Panc1 (cell line): ENCODE results near the gene USF1. TPM values are rescaled to one million over a fixed set of nuclear protein-coding genes. Genes with fewer than 3 reads are reported as not detected.

Source experiments
- ATAC-seq: fragments of 200-7000 bp; cut with Tn5 transposase; 2 replicates; pipeline ENCODE4 v1.9.1; 2020; ENCODE audit warnings: mild to moderate bottlenecking, moderate library complexity
- BruUV-seq: library from RNA; stranded (reverse); fragments of 400-500 nt; replicated peaks from 2 replicates; lab custom pipeline; 2021; lab: Mats Ljungman, UMichigan
- CTCF ChIA-PET: fragments of 300-600 bp; sonication (Branson Sonifier 250); formaldehyde crosslinking; loops from one replicate; lab custom pipeline; 2022; ENCODE audit warnings: antibody characterized with exemption; lab: Charles Lee
- POLR2A ChIA-PET: fragments of 300-600 bp; sonication (Branson Sonifier 250); formaldehyde crosslinking; loops from one replicate; lab custom pipeline; 2022; ENCODE audit warnings: antibody characterized with exemption; lab: Charles Lee
- DNase-seq: peaks from one replicate; pipeline ENCODE4 v3.0.0-alpha.2; 2010; ENCODE audit warnings: low read depth, low spot score
- H3K27ac ChIP-seq: 2 replicates; pipeline ENCODE4 v1.5.1; 2011; ENCODE audit warnings: mild to moderate bottlenecking, low read length, inconsistent platforms
- H3K27me3 ChIP-seq: fragments of 200-500 bp; sonication (Bioruptor generic); 2 replicates; pipeline ENCODE4 v1.6.0; 2014; ENCODE audit warnings: low read length, inconsistent platforms; ENCODE audit not compliant: control insufficient read depth, insufficient read depth
- H3K36me3 ChIP-seq: fragments of 200-500 bp; sonication (Bioruptor generic); 2 replicates; pipeline ENCODE4 v1.5.1; 2014; ENCODE audit warnings: inconsistent platforms, mild to moderate bottlenecking, low read length, moderate library complexity; ENCODE audit not compliant: control insufficient read depth, insufficient read depth
- H3K4me1 ChIP-seq: 2 replicates; pipeline ENCODE4 v1.5.1; 2011; ENCODE audit warnings: inconsistent platforms, mild to moderate bottlenecking, low read length, moderate library complexity; ENCODE audit not compliant: control insufficient read depth, insufficient read depth
- H3K4me3 ChIP-seq, 2 experiments: 2 replicates each; pipeline ENCODE4 v1.5.1; 2011 to 2012; ENCODE audit warnings: low read depth in 2 of 2, low read length in 2 of 2, mild to moderate bottlenecking in 2 of 2, inconsistent platforms in 1 of 2, moderate library complexity in 1 of 2
- H3K9me3 ChIP-seq: fragments of 200-500 bp; sonication (Bioruptor generic); 2 replicates; pipeline ENCODE4 v1.5.1; 2014; ENCODE audit warnings: low read depth, mild to moderate bottlenecking, inconsistent platforms, low read length, moderate library complexity; ENCODE audit not compliant: control insufficient read depth, insufficient read depth
- POLR2AphosphoS5 ChIP-seq: IDR thresholded peaks from 2 replicates; pipeline ENCODE4 v1.6.1; 2012; ENCODE audit warnings: mild to moderate bottlenecking, low read depth, low read length, moderate library complexity
- SIN3A ChIP-seq: IDR thresholded peaks from 2 replicates; pipeline ENCODE4 v1.6.1; 2012; ENCODE audit warnings: low read depth, mild to moderate bottlenecking, low read length, moderate library complexity, borderline replicate concordance; ENCODE audit not compliant: insufficient read depth
- TCF7L2 ChIP-seq: IDR thresholded peaks from 2 replicates; pipeline ENCODE4 v1.6.1; 2011; ENCODE audit warnings: mild to moderate bottlenecking, low read depth, low read length, inconsistent platforms
- in situ Hi-C: cut with HindIII; loops from 2 replicates; pipeline ENCODE4 v1.10.0; 2016; ENCODE audit warnings: low sequenced_read_pairs, low pct_unique_long_range_greater_than_20kb
- intact Hi-C: fragments of 100-400 bp; cut with micrococcal nuclease; formaldehyde crosslinking; loops from one replicate; pipeline ENCODE4 v1.10.0; 2022; ENCODE audit not compliant: unreplicated experiment
- total RNA-seq: library from RNA; stranded (reverse); gene quantifications from one replicate; pipeline ENCODE4 v1.2.1, GENCODE V29; 2021; ENCODE audit not compliant: unreplicated experiment
- TF ChIP-seq, protein P1 (sequence below): fragments of 450-650 bp; IDR thresholded peaks from 2 replicates; pipeline ENCODE4 v1.5.1; 2017; ENCODE audit warnings: mild to moderate bottlenecking
- TF ChIP-seq, protein P2 (sequence below), 2 experiments: IDR thresholded peaks; 2 replicates each; pipeline ENCODE4 v1.6.1; 2011 to 2012; ENCODE audit warnings: low read depth in 2 of 2, control low read depth in 1 of 2, low read length in 1 of 2, mild to moderate bottlenecking in 1 of 2, moderate library complexity in 1 of 2; ENCODE audit not compliant: insufficient read depth in 1 of 2

The USF1 gene
- total RNA-seq, 1 experiment from 2014 or later = 57.7 TPM

DNA sequence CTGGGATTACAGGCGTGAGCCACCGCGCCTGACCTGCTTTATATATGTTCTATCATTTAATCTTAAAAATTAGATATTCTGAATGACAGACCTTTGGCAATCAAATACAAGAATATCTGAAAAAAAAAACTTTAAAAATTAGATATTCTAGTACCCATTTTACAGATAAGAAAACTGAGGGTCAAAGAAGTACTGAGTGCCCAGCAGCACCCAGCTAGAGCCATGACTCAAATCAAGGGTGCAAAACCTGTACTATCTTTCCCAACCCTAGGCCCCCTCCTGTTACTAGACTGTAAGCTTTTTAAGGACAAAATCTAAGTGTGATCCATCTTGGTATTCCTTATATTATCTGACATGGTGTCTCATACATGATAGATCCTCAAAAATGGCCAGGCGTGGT is 15.6 kb upstream of the USF1 start:
- CTCF ChIA-PET = no interaction called here
- Histone ChIP-seq H3K27ac (no peak overlapping the region), H3K4me1 (no peaks in the 10 kb centered on the region), H3K36me3 (no peaks in the 10 kb centered on the region), H3K27me3 (no peaks in the 10 kb centered on the region), H3K9me3 (no peaks in the 10 kb centered on the region), H3K4me3 (no peak overlapping the region)
- POLR2A ChIA-PET = no interaction called here
- in situ Hi-C loops (no loop called here), intact Hi-C loops (no loop called here)
- DNase-seq (no peak), ATAC-seq (no peak)
- no TSS peak for BruUV-seq
- TF ChIP-seq POLR2AphosphoS5 = no peak
- TF ChIP-seq, protein P1, sequence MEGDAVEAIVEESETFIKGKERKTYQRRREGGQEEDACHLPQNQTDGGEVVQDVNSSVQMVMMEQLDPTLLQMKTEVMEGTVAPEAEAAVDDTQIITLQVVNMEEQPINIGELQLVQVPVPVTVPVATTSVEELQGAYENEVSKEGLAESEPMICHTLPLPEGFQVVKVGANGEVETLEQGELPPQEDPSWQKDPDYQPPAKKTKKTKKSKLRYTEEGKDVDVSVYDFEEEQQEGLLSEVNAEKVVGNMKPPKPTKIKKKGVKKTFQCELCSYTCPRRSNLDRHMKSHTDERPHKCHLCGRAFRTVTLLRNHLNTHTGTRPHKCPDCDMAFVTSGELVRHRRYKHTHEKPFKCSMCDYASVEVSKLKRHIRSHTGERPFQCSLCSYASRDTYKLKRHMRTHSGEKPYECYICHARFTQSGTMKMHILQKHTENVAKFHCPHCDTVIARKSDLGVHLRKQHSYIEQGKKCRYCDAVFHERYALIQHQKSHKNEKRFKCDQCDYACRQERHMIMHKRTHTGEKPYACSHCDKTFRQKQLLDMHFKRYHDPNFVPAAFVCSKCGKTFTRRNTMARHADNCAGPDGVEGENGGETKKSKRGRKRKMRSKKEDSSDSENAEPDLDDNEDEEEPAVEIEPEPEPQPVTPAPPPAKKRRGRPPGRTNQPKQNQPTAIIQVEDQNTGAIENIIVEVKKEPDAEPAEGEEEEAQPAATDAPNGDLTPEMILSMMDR = no peak
- TF ChIP-seq, protein P2, sequence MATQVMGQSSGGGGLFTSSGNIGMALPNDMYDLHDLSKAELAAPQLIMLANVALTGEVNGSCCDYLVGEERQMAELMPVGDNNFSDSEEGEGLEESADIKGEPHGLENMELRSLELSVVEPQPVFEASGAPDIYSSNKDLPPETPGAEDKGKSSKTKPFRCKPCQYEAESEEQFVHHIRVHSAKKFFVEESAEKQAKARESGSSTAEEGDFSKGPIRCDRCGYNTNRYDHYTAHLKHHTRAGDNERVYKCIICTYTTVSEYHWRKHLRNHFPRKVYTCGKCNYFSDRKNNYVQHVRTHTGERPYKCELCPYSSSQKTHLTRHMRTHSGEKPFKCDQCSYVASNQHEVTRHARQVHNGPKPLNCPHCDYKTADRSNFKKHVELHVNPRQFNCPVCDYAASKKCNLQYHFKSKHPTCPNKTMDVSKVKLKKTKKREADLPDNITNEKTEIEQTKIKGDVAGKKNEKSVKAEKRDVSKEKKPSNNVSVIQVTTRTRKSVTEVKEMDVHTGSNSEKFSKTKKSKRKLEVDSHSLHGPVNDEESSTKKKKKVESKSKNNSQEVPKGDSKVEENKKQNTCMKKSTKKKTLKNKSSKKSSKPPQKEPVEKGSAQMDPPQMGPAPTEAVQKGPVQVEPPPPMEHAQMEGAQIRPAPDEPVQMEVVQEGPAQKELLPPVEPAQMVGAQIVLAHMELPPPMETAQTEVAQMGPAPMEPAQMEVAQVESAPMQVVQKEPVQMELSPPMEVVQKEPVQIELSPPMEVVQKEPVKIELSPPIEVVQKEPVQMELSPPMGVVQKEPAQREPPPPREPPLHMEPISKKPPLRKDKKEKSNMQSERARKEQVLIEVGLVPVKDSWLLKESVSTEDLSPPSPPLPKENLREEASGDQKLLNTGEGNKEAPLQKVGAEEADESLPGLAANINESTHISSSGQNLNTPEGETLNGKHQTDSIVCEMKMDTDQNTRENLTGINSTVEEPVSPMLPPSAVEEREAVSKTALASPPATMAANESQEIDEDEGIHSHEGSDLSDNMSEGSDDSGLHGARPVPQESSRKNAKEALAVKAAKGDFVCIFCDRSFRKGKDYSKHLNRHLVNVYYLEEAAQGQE (IDR thresholded peaks at IDR 0.05; ENCODE audit: insufficient read depth in 1 of 2, low read depth in 2 of 2, low read length in 1 of 2) = no peak
- no peak for TF ChIP-seq TCF7L2
- TF ChIP-seq SIN3A = no peak

DNA sequence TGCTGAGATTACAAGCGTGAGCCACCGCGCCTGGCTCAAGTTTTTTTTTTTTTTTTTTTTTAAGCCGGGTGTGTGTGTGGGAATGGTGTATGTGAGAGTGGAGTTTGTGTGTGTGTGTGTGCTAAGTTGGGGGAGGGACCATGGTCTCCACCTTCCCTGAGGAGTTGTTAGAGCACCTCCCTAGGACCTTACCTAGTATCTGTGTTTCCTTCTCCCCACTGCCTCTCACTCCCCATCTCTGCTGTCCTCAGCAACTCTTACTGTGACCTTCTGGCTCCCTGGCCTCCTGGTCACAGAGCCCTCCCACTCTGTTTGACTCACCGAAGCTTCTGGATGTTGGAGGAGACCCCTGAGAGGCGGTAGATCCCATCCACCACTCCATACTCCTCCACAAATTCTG is 13.5 kb upstream of the USF1 start:
- in situ Hi-C loops = no loop called here
- Histone ChIP-seq H3K4me3 (no peak overlapping the region), H3K4me1 (no peaks in the 10 kb centered on the region), H3K27me3 (no peaks in the 10 kb centered on the region), H3K27ac (no peak overlapping the region), H3K36me3 (no peaks in the 10 kb centered on the region), H3K9me3 (no peaks in the 10 kb centered on the region)
- intact Hi-C loops = no loop called here
- TF ChIP-seq SIN3A = no peak
- no peak for TF ChIP-seq POLR2AphosphoS5
- TF ChIP-seq, protein P2 (IDR thresholded peaks at IDR 0.05; ENCODE audit: insufficient read depth in 1 of 2, low read depth in 2 of 2, low read length in 1 of 2) = no peak
- no peak for TF ChIP-seq TCF7L2
- TF ChIP-seq, protein P1 = no peak
- POLR2A ChIA-PET = no interaction called here
- DNase-seq (no peak), ATAC-seq (0 out of 2 replicates have a peak, but pooled peaks have one; percentile 21)
- CTCF ChIA-PET = no interaction called here
- no TSS peak for BruUV-seq
